ENCODE data around the gene SMYD3.
A peak's percentile ranks its signal among the peaks of the same experiment; 100 is the strongest.

The SMYD3 gene

GRCh38 chr1:246304484-246305259, 202.4 kb downstream of the SMYD3 start:
- no peak for DNase-seq (ENCODE audit: low read depth)

- DNase-seq (ENCODE audit: low read depth): no peak
Observed at GRCh38 chr1:246302711-246303317, 204.3 kb downstream of the SMYD3 start.

- DNase-seq (ENCODE audit: low read depth): no peak
Observed at GRCh38 chr1:246302251-246302625, 204.8 kb downstream of the SMYD3 start.

- DNase-seq (ENCODE audit: low read depth): no peak
Observed at GRCh38 chr1:246301553-246302250, 205.4 kb downstream of the SMYD3 start.

- DNase-seq (ENCODE audit: low read depth): no peak
Observed at GRCh38 chr1:246300626-246301549, 206.2 kb downstream of the SMYD3 start.

GRCh38 chr1:246297279-246298265, 209.5 kb downstream of the SMYD3 start:
- no peak for DNase-seq (ENCODE audit: low read depth)

- no peak for DNase-seq (ENCODE audit: low read depth)
Observed at GRCh38 chr1:246295968-246296367, 211.1 kb downstream of the SMYD3 start.

- DNase-seq (ENCODE audit: low read depth): no peak
Observed at GRCh38 chr1:246295340-246295739, 211.7 kb downstream of the SMYD3 start.

GRCh38 chr1:246294263-246294662, 212.8 kb downstream of the SMYD3 start:
- no peak for DNase-seq (ENCODE audit: low read depth)

GRCh38 chr1:246293366-246294121, 213.5 kb downstream of the SMYD3 start:
- DNase-seq (ENCODE audit: low read depth): no peak

- no peak for DNase-seq (ENCODE audit: low read depth)
Observed at GRCh38 chr1:246292571-246292970, 214.5 kb downstream of the SMYD3 start.

GRCh38 chr1:246291127-246291526, 216.0 kb downstream of the SMYD3 start:
- DNase-seq (ENCODE audit: low read depth): no peak

GRCh38 chr1:246283771-246284410, 223.2 kb downstream of the SMYD3 start:
- no peak for DNase-seq (ENCODE audit: low read depth)

- DNase-seq (ENCODE audit: low read depth): no peak
Observed at GRCh38 chr1:246281639-246282038, 225.4 kb downstream of the SMYD3 start.

GRCh38 chr1:246281195-246281594, 225.9 kb downstream of the SMYD3 start:
- DNase-seq (ENCODE audit: low read depth): no peak

- DNase-seq (ENCODE audit: low read depth): peak; percentile 22
Observed at GRCh38 chr1:246280551-246280950, 226.5 kb downstream of the SMYD3 start.

- DNase-seq (ENCODE audit: low read depth): no peak
Observed at GRCh38 chr1:246279402-246279801, 227.7 kb downstream of the SMYD3 start.

GRCh38 chr1:246278371-246278770, 228.7 kb downstream of the SMYD3 start:
- DNase-seq (ENCODE audit: low read depth): no peak

GRCh38 chr1:246275036-246275435, 232.0 kb downstream of the SMYD3 start:
- no peak for DNase-seq (ENCODE audit: low read depth)

GRCh38 chr1:246274186-246274585, 232.9 kb downstream of the SMYD3 start:
- DNase-seq (ENCODE audit: low read depth): no peak
